HG03354 (cell line): ENCODE results near the gene OR7G1.

Source experiments
- ATAC-seq: cut with Tn5 transposase; IDR thresholded peaks from one replicate; pipeline ENCODE4 v1.9.1; 2021; ENCODE audit warnings: mild to moderate bottlenecking; ENCODE audit not compliant: unreplicated experiment, poor library complexity, severe bottlenecking

The OR7G1 gene, protein sequence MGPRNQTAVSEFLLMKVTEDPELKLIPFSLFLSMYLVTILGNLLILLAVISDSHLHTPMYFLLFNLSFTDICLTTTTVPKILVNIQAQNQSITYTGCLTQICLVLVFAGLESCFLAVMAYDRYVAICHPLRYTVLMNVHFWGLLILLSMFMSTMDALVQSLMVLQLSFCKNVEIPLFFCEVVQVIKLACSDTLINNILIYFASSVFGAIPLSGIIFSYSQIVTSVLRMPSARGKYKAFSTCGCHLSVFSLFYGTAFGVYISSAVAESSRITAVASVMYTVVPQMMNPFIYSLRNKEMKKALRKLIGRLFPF

GRCh38 chr19:9115307-9115813, at the start of gene OR7G1:
Gene OR7G1, minus strand, starts transcription at chr19:9115763. Its CDS starts 0 bp downstream, at chr19:9115763.
- no peak for ATAC-seq

GRCh38 chr19:9165261-9165660, 49.7 kb upstream of the OR7G1 start:
- ATAC-seq: no peak

- no peak for ATAC-seq
Observed at GRCh38 chr19:9161427-9161826, 45.9 kb upstream of the OR7G1 start.

DNA sequence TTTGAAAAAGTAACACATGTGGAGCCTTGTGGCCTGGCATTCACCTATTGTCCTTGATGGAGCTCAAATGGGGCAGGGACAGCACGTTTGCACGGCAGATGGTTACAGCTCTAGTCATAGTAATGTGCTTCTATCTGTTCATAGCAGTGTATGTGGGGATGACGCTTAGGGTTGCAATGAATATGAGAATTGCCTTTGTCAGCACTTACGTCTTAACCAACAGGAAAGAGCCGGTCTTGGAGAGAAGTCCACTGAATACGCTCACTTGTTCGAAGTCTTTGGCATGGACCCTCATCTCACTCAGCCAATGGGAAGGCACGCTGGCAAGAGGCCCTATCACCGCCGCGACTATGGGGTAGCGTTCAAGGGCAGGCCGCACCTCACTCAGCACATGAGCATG, 44.3 kb upstream of the OR7G1 start:
- no peak for ATAC-seq

DNA sequence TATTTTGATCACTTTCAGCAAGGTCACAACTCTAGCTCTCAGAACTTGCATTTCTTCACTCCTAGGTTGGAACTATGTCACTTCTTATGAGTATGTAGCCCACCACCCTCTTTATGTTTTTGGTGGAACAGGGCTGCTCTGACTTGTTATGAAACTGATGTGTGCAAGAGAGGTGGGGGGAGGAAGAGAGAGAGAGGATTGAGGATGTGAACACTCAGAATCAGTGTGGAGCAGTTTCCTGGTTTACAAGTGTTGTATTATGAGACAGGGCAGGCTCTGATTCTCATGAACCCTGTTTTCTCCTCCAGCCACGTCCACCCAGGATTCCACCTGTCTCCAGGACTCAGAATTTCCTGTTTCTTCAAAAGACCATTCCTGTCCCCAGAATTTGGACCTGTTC, 40.7 kb upstream of the OR7G1 start:
- no peak for ATAC-seq

DNA sequence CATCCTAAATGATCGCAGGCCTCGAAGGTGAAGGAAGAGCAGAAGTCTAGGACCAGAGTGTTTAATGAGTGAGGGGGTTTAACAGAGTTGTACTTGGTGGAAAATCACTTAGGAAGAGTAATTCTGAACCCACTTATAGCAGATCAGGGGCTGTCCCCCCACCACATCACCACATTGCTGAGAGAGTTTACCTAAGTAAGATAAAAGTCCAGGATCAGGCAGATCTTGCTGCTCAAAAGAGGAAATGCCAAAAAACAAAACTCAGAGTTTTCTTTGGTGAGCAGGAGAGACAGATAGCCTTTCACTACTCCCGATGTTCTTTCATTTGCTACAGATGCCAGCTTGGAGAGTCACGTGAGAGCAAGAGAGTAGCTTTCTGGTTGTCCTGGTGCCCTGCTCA, 40.0 kb upstream of the OR7G1 start:
- no peak for ATAC-seq

DNA sequence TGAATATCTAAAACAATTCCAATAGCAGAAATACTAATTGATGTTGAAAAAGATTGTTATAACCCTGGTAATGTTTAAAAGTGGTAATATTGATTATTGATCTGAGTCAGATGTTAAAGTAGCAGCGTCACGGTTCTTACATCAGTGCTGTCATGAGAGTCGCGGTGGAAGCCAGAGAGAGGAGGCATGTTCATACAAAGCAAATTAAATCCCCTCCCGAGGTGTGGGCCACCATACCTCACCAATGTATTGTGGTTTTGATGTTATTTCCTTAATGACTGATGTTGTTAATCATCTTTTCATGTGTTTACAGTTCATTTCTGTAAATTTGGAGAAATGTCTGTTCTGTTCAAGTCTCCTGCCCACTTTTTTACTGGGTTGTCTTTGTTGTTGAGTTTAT, 35.8 kb upstream of the OR7G1 start:
- ATAC-seq: no peak

DNA sequence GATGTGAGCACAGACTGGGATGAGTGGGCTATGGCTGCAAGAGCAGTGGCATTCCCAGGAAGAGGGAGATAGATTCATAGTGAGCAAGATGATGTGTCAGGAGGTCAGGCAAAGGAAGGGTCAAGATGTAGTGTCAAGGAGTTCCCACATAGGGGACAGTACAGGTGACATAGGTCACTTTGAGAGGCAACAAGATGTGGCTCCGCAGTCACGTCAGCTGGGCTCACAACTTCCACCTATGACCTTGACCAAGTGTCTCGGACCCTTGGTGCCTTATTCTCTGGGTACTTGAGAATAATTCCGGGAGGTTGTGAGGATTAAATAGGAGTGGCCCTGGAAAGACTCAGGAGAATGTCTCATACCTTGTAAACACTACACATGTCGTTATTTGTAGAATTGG, 35.1 kb upstream of the OR7G1 start:
- no peak for ATAC-seq

GRCh38 chr19:9149997-9150396, 34.4 kb upstream of the OR7G1 start:
- no peak for ATAC-seq

DNA sequence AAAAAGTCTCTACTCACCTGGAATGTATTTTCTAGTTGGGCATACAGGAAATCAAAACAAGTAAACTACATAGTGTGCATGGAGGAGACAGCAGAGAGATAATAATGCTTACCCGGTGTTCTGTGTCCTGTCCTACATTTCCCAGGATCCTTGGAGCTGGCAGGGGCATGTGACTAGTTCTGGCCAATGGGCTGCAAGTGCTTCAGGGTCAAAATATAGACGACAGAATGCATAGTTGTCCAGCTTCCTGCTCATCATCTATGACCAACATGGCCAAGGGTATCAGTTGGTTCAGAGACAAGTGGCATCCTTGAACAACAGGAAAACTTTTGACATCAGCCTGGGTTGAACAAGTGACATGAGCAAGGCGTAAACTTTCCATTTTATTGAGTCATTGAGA, 33.1 kb upstream of the OR7G1 start:
- ATAC-seq: no peak

GRCh38 chr19:9146882-9147281, 31.3 kb upstream of the OR7G1 start:
- no peak for ATAC-seq

GRCh38 chr19:9144920-9145319, 29.4 kb upstream of the OR7G1 start:
- ATAC-seq: no peak

DNA sequence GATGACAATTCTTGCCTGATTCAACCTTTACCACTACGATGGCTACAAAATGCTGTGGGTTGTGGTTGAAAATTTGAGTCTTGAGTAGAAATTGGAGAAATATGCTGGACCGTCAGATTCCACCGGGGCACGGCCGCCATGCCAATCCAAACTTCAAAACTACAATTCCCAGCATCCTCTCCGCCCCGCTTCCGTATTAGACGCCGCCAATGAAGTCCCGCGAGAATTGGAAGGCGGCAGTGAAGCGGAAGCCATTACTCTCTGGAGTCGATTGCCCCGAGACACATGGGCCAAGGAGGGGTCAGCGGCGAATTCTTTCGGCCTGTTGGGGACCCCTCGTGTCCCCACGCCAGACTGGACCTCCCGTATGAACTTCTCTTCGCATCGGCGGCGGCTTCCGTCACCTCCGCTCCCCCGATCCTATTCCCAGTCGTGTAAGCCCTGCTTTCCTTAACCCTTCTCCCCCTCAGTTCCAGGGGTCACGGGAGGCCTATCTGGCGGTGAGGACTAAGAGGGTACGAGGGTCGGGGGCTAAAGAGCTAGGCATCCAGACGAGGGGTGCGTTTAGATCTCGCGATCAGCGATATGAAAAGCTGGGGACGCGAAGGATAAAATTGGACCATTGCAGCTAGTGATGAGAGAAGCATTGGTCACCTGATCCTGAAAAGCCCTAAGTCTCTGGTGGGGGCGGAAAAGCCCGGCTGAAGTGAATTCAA, 24.8 kb upstream of the OR7G1 start, which contains the start of gene ZNF317:
Gene ZNF317, plus strand, starts transcription at position 239 of the 716 bp plus-strand sequence. CDS start 15,620 bp downstream, outside the sequence.
- peak; percentile 96 for ATAC-seq

DNA sequence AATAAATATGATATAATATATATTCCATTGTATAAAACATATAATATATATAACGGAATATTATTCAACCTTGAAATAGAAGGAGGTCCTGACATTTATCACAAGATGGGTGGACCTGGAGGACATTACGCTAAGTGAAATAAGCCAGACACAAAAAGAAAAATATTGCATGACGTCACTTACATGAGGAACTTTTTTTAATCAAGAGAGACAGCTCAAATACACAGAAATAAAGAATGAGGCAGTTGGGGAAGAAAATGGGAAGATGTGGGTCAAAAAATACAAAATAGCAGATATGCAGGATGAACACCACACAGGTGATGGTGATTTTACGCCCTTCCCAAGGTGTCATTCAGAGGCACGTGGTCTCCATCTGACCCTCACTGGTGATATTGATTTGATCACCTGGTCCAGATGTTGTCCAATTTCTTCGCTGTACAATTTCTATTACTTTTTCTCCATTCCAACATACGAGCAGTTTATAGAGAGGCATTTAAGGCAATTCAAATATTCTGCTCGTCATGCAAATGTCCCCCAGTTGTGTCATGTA, 24.1 kb upstream of the OR7G1 start:
- no peak for ATAC-seq

DNA sequence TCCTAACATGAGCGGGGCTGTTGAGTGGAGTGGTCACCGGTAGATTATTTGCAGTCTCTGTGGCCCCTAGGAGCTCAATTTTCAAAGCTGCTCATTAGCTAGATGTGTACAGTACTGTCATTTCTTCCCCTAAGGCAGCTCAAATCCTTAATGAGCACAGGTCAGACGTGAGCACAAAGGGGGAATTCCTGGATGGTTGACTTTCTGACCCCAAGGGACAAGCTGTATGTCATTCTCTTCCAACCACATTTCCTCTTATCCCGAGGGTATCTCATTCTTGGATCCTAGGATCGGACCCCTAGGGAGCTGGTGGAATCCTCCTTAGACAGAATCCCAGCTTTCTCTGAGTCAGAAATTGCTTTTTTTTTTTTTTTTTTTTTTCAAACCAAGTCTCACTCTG, 16.9 kb upstream of the OR7G1 start:
- no peak for ATAC-seq

GRCh38 chr19:9130965-9131364, 15.4 kb upstream of the OR7G1 start:
- ATAC-seq: no peak

- ATAC-seq: no peak
Observed at GRCh38 chr19:9128171-9128570, 12.6 kb upstream of the OR7G1 start.

- no peak for ATAC-seq
Observed at GRCh38 chr19:9126900-9127405, 11.4 kb upstream of the OR7G1 start, which contains the start of gene OR7G3. Gene OR7G3, minus strand, starts transcription at chr19:9126950. Its CDS starts 0 bp downstream, at chr19:9126950.

DNA sequence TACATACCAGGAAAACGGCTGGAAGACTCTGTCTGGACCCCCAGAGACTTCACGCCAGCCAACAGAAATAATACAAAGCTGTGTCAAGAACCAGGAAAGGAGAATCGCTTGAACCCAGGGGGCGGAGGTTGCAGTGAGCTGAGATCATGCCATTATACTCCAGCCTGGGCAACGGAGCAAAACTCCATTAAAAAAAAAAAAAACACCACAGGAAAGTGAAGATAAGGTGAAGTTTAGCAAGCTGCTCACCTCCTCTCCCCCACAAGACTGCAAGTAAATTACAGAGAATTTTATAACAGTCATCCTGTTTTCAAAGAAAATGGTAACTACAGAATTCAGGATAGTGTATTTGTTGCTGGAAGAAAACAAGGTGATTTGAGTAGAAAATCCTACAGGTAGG, 984 bp upstream of the OR7G1 start:
- ATAC-seq: no peak

GRCh38 chr19:9109959-9110358, 5.6 kb downstream of the OR7G1 start:
- no peak for ATAC-seq
